Renal cortex interstitium (tissue), 11 donors: Measurements from ENCODE around the gene RAD51B. TPM values are rescaled to one million over a fixed set of nuclear protein-coding genes. Genes with fewer than 3 reads are reported as not detected.

Experiments
- DNase-seq, 11 donors: peaks; one replicate each; pipeline ENCODE4 v3.0.0-alpha.2; 2013; ENCODE audit warnings: low read depth in 9 of 11, low spot score in 4 of 11; ENCODE audit errors: extremely low read depth in 1 of 11
- polyA plus RNA-seq, 3 donors: library from polyadenylated mRNA; unstranded; fragments of 120-200 nt; gene quantifications; one replicate each; pipeline ENCODE4 v1.2.1, GENCODE V29; 2013; ENCODE audit not compliant: insufficient read length in 3 of 3

Gene RAD51B
- polyA plus RNA-seq, 3 donors, result 12.5 to 13.0 (median 12.5) TPM

DNA sequence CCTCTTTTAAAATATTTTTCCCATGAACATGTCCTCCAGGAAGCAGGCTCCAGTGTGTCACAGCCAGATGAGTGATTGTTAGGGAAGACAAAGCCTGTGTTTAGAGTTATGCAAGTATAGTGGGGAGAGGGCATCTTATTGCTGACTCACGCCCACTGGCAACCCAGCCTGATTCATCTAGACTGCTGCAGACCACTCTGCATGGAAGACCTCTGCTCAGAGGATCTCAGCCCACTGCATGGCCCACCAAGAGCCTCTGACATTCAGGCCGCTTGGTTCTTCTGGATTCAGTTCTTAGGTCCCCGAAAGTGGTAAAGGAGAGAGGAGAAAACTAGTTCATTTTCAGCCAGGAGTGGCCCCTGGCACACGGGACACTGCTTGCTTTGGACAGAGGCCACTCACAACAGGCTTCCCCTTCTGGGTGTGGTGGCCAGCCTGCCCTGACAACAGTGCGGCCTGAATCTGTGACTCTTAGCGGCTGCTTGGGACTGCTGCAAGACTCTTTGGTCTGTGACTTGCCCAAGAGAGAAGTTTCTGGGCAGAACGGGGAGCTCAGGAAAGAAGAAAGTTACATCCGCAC, 707.0 kb downstream of the RAD51B start:
- DNase-seq, result no peak

DNA sequence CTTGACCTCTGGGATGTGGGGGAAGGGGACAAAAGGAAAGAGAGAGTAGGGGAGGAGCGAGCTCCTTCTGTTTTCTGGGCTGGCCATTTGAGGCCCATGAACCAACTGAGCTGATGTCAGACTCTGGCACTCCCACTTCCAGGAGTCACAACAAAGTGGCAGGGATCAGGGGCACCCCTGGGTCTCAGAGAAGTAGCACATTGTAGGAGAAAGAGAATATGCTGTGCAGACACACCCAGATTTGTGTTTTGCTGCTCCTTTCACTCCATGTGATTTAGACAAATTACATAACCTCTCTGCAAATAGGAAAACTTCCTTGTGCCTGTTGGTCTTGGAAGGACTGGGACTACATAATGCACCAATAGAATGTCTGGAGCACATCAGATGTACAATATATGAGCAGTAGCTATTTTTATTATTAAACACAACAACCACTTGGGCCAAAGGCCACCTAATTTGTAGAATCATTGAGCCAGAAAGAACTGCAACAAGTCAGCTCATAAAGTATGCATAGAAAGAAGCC, 707.8 kb downstream of the RAD51B start:
- DNase-seq, result no peak

DNA sequence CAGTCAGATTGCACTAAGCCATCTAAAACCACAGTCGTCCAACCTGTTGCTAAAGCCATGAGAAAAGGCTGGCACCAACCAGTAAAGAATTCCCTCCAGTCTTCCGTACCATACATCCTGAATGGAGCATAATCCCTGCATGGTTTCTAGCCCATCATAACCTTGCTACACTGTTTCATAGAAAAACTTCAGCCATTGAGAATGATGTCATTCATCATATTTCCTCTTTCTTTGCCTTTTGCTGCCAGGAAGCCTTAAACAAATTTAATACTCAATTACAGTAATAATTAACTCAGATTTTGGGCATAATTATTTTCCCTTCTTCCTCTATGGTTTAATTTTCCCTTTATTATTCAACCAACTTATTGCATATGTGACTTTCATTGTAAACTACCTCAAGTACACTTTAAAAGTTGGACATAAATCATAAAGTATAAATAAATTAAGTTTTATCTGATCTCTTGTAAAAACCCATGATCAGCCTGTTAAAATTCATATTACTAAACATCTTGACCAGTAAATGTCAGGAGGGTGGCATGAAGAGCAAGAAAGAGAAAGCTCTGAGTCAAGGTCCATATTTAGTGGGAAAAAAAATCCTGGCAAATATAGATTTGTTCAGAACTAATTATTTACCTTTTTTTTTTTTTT, 708.6 kb downstream of the RAD51B start:
- DNase-seq, result no peak

DNA sequence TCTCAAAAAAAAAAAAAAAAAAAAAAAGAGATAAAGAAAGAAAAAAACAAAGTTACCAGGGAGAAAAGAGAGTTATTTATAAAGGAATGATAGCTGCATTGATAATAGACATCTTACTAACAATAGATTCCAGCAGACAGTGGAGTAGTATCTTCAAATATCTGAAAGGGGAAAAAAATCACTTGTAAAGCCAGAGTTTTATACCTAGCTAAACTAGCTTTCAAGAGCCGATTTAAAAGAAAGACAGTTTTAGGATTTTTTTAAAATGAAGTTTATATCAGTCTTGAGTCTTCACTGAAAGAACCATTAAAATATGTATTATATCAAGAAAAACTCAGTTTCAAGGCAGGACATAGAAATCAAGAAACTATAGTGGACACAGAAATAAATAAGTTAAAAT, 710.9 kb downstream of the RAD51B start:
- DNase-seq, result no peak

DNA sequence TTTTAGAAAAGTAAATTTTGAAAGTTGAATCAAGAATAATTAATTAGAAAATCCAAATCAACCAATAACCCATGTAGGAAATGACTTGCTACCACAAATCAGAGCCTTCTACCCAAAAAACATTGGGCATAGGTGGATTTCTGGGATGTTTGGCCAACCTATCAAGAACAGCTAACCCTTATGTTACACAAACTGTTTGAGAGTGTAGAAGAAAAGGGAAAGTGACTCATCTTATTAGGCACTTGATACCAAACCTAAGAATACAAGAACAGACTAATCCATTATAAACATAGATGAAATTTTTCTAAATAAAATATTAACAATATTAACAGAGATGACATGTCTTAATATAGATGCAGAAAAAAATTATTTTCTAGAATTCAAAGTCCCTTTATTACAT, 712.9 kb downstream of the RAD51B start:
- no peak for DNase-seq

DNA sequence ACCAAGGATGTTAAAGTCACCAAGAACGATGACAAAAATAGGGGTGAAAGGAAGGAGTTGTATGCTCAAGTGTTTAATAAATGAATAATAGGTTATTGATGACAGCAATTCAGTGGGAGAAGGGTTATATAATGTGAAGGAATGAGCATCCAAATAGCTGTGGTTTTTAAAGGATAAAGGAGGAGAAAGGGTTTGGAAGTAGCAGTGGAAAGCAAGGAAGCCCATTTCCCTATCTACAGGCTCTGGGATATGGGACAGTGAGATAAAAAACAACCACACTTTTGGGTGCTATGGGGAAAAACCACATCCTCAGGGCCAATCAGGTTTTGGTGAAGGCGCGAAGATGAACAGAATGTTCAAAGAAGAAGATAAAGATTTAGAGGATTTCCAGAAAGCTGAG, 714.7 kb downstream of the RAD51B start:
- DNase-seq, result no peak

DNA sequence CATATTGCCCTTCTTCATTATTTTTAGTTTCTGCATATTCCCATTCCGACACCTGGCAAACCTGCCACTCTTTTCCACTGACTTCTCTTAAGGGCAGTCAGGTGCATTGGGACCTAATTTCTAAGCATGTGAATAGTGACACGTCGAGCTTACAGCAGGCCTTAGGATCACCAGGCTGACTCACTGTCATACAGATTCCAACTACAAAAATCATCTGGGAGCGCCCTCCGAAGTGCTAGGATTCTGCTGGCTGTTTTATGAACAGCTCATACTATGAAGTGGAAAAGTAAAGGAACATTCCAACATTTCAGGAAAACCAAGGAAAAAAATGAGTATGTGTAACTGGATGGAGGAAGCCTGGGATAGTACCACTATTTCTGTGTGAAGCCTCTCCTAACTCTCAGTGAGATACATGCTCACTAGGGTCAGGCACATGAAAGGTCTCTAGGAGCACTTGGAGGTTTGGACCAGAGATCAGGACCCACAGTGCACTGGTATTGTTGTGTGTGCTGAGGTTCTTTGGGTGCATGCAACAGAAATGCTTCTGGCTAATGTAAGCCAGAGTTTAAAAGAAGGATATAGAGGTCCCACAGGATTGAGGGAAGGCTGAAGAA, 715.9 kb downstream of the RAD51B start:
- no peak for DNase-seq

DNA sequence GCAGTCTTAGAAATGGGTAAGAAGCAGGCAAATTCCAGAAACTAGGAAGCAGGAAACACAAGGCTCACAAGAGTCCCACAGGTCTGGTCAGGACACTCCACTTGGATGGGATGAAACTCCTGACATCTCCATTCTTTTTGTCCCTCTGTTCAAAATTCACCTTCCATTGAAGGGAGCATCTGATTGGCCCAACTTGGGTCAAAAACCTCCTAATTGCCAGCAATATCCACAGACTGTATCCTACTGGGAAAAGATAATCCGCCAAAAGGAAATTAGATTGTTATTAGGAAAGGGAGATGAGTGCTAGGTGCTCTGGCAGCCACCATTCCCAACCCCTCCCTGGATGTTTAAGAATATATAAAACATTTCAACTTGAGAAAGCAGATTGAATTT, 716.4 kb downstream of the RAD51B start:
- no peak for DNase-seq

DNA sequence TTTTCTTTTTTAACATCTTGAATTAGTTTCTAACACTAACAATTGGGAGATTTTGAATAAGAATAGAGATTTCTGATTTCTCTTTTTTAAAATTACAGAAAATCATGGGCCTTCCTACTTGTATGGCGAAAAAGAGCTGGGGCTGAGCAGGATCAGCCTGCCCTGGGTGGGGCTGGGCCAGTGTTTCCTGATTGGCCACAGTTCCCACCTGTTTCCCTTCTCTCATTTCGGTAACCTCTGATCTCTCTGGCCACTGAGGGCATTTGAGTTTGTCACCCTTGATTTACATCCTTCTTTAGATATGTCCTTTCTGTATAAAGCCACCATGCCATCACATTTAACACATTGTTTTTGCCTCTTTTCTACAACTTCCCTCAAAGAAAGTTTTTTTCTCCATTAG, 719.1 kb downstream of the RAD51B start:
- DNase-seq, result no peak

DNA sequence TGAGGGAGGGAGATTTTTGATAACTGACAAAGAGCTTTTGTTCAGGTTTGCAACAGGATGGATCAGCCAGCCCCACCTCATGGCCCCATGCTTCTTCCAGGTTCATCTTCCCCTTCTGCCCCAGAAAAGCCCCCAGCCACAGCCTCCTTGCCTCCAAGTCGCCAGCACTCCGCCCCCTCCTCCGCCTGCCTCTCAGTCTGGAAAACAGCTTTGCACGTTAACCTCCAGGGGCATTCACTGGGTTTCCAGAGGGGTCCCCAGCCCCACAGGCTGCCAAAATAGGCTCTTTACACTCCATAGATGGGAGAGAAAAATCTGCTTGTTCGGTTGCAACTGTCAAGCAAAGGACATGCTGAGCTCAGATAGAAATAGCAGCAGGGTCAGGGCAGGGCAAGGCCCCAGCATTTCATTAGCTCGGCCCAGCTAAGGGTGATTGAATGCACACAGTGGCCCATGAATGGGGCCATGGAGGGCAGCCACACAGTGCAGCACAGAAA, 719.7 kb downstream of the RAD51B start:
- no peak for DNase-seq

DNA sequence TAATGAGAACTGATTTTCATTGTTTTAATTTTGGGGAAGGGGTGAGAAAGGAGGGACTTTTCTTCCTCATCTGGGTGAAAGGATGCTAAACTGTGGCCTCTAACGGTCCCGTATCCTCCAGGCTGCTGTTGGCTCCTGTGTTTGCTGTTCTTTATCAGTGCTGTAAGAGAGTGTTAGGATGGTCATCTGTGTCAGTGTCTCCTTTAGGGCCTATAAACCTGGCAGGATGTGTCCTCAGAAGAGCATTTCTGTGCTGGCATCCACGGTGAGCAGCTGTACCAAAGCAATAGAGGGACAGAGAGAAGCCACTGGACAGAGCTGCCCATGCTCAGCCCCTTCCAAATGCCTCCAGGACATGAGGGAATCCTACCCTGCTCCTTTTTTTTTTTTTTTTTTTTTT, 720.2 kb downstream of the RAD51B start:
- DNase-seq, result no peak

DNA sequence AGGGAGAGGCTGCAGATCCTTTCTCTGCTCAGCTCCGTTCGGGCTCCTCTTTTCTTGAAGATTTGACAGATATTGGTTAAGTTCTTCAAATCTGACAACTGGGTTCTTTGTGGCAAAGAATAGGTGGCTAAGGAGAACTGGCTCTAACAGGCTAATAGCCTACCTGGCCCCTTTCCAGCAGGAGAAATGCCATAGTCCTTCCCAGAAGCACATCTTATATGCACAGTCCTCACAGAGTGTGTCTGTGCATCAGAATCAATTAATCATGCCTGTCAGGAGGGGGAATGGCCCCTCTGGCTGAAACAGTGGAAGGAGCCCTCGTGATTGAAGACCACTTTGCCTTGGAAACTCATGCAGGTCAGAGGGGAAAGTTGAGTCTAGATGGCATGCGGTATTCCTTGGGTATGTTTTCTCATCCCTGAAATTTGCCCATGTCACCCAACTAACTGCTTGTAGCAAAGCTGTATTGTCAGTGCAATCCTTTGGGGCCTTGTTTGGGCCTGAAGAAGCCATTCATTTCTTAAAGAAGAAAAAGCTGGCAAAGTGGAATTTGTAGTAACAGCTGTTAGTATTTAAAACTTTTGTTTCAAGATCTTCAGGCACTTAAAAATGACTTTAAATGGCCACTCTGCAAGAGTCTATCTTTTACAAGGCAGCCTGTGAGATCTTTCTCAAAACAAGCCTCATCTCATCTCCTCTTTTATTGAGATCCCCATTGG, 721.8 kb downstream of the RAD51B start:
- no peak for DNase-seq

DNA sequence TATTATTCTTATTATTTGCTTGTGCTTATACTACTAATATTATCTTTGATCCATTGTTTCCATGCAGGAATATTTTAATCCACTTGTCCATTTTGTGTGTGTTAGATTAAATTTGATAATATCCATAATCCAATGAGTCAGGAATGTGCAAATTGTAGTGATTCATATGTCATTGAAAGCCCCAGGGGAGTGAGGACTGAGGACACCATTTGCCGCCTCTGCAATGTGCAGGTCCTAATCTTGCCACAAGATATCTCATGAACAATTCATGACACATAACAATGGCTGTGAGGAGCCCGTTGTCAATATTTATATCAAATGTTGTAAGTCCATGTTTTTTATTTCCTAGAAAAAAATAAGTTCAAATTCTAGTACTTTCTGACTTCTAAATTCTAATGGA, 722.8 kb downstream of the RAD51B start:
- no peak for DNase-seq

DNA sequence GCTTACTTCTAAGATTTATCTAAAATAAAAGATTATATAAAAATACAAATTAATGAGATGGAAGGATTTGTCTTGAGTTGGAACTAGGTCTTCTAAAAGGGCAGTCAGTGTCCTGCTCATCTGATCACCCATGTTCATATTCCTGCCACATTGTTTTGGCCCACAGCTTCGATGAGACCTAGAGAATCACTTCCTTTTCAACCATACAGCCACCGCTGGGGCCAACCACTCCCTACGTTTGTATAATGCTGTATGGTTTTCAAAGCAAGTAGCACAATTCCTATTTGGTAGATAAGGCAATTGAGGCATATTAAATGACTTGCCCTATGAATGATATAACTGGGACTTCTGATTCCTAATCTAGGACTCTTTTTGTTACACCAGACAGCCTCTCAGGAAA, 723.9 kb downstream of the RAD51B start:
- no peak for DNase-seq

DNA sequence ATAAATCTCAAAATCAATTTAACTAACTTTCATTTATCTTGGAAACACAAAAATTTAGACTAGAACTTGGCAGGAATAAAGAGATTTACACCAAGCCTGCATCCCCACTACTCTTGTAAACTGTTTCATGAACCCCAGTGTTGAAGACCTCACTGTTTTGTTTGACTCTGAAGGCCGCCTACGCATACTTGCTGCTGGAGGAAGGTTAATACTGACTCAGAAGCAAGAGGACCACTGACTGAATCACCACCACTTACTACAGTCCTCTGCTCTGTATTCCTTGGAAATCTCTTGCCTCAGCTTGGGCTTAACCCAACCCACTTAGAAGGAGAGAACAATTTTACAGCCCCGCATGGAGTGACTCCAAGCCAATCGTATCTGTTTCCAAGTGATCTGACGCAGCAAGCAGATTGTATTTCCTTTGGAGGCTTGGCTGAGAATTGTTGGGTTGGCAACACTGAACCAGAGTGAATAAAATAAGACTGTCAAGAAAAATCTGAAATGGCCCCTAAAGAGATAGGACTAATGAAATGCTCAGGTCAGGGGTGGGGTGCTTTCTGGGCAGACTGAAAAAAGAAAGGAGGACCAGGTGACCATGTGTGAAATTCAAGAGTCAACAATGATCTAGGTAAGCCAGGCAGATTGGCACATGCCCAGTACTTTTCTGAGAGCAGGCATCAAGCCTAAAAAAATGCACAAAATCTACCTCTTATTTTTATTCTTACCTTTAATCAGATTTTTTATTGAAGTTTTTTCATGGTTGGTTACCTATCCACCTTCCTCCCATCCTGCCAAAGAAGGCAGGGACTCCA, 724.7 kb downstream of the RAD51B start:
- DNase-seq, result peak in 1 of 11 donors; percentile 69

DNA sequence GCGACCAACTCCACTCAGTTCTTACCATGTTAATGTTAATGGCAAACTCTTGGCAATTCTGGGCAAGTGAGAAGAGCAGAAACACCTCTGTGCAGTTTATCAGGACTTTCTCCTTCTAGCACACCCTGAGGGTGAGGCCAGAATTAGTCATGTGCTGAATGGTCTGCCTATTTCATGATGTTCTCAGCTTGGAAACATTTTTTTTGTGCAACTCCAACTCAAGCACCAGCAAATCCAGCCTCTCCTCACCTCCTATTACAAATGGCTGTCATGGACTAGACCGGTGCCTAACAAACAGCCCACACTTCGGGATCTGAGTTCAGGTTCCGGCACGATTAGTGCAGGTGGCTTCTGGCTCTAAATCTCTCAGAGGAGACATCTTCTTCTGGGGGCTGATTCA, 727.3 kb downstream of the RAD51B start:
- DNase-seq, result no peak

DNA sequence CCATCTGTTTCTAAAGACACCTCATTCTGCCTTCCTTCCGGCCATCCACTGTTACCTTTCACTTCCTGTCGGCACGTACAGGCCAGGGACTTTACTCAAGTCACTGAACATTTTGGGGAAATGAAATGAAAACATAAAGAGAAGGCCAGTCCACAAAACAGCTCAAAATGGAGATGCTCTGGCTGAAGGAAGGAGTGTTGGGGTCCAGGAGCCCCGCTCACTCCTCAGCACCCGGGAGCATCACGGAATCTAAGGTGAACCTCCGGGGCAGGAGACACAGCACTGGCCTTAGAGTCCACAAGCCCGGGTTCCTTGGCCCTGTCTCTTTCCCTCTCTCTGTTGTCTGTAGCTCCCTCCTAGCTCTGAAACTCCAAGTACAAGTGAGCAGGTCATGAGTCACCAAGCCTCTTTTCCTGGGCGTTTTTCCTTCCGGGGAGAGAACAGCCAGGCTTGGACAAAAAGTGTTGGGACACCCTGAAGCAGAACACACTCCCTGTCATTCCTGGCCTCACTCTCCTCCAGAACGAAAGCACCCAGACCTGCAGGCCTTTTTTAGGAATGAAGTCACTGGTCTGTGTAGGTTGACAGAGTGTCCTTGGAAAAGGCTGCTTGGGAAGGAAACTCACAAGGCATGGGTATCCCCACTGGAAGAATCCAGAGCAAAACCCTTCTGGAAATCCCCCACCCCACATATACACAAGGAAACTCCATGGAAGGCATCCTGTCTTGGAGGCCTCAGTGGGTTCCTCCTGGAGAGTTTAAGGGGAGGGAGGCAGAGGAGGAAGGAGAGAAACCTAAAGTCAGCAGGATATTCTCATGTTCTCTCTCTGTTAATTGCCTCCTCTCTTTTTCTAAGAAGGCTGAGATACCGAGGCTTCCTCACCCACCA, 728.0 kb downstream of the RAD51B start:
- DNase-seq, result no peak
